PC-3 (cell line): ENCODE data around the gene GPN2.

Source experiments
- CTCF ChIP-seq: fragments of 300-600 bp; sonication (generic); conservative IDR thresholded peaks from 2 replicates; pipeline ENCODE4 v1.5.1; 2017; ENCODE audit warnings: antibody characterized with exemption, low read depth, mild to moderate bottlenecking, low read length
- EZH2 ChIP-seq: fragments of 300-600 bp; sonication (generic); IDR thresholded peaks from one replicate; pipeline ENCODE4 v1.6.1; 2017; ENCODE audit warnings: antibody characterized with exemption, mild to moderate bottlenecking, low read length; ENCODE audit not compliant: unreplicated experiment

GRCh38 chr1:26855636-26856035 lies 34.4 kb downstream of the GPN2 start:
- TF ChIP-seq CTCF (no peak), EZH2 (no peak)
